HG03064 (cell line): Measurements from ENCODE around the gene DLG4.

Experiments used
- ATAC-seq: cut with Tn5 transposase; IDR thresholded peaks from one replicate; pipeline ENCODE4 v1.9.1; 2021; ENCODE audit warnings: low read depth; ENCODE audit not compliant: unreplicated experiment

Gene DLG4

DNA sequence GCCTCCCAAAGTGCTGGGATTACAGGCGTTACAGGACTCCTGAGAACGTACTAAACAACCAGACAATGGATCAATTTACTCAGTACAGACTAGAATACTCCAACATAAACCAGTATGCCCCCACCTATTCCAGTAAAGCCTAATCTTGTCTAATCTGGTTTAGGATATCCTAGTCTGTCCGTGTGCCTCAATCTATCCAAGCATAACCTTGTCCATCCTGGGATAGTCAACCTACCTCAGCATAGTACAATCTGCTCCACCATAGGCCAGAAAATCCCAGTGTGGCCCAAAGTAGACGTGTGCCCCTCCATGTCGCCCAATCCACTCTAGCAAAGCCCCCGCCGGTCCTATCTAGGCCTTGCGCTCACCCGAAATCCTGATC lies 14.1 kb upstream of the DLG4 start:
- no peak for ATAC-seq

DNA sequence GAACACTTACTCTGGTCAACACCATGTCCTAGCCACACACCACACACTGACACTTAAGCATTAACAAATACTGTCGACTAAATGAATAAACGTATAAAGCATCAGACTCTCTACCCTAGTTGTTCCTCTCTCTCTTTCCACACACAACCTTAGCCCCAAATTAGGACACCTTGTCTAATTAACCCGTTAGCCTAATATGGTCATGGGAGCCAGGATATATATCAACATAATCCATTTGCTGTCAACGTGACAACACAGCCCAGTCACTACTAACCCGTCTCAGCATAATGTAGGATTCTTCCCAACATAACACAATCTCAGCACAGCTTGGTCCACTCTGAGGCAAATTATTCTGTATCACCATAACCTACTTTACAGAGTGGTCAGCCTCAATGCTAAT lies 12.5 kb upstream of the DLG4 start:
- no peak for ATAC-seq

DNA sequence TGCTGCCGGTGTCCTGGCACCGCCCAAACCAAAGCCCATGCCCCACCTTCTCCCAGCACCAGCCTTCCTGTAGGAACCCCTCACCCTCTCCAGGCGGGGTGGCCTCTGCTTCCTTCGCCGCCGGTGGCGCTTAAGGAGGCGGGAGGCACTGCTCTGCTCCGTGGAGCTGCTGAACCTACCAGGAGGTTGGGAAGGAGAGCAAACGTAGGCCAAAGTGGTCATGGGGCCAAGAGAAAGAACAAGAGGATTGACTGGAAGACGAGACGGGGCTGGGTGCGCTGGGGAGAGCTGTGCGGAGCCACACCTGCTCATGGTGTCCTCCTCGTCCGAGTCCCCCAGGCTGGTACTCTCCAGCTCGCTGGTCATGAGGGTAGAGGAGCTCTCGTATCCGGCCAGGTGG lies 9.9 kb upstream of the DLG4 start:
- ATAC-seq, result no peak

DNA sequence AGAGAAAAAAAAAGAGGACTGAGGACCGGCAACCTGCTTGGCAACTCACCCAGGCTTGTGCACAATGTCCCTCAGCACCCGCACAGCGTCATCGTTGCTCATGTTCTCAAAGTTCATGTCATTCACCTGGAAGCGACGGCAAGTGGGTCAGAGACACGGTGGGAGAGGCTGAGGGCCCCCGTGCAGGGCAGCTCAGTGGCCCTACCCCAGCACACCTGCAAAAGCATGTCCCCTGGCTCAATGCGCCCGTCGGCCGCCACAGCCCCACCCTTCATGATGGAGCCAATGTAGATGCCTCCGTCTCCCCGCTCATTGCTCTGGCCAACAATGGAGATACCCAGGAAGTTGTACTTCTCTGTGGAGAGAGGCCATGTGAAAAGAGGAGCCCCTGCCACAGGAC lies 9.3 kb upstream of the DLG4 start:
- no peak for ATAC-seq

GRCh38 chr17:7226721-7227710 lies 7.4 kb upstream of the DLG4 start:
- no peak for ATAC-seq

- ATAC-seq, result no peak
Measured at GRCh38 chr17:7225711-7226331, 6.2 kb upstream of the DLG4 start.

- ATAC-seq, result no peak
Measured at GRCh38 chr17:7224661-7225111, 5.0 kb upstream of the DLG4 start.

DNA sequence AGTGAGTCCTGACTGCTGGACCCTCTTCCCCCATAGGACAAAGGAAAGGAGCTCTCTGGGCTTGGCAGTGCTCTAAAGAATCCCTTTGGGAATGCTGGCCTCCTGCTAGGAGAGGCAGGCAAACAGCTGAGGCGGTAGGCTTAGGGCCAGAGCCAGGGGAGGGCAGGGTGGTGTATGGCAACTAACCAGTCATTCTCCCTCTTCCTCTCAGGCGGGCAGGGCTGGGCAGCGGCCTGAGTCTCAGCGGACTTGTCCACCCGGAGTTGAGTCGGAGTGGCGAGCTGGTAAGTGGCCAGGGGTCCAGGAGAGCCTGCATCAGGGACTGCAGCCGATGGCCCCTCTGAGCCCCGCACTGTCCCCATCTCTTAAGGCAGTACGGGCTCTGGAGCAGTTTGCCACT lies 4.5 kb upstream of the DLG4 start:
- ATAC-seq, result no peak

DNA sequence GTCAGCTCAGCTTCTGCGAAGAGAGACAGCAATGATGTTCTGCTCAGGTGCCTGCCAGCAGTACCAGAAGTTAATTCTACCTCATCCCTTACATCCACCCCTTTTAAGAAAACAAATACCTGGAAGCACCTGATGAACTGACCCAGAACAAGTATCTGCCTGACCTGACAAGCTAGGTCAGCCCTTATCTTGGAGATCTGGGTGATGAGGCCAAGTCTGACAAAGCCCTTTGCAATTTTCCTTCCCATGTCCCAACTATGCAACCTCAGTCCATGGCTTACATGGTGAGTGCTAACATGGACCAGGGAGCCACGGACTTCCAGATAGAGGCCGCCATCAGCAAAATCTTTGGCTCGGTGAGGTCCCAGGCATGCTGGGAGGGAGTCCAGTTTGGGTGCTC lies 3.7 kb upstream of the DLG4 start:
- no peak for ATAC-seq

- no peak for ATAC-seq
Measured at GRCh38 chr17:7222972-7223292, 3.3 kb upstream of the DLG4 start.

DNA sequence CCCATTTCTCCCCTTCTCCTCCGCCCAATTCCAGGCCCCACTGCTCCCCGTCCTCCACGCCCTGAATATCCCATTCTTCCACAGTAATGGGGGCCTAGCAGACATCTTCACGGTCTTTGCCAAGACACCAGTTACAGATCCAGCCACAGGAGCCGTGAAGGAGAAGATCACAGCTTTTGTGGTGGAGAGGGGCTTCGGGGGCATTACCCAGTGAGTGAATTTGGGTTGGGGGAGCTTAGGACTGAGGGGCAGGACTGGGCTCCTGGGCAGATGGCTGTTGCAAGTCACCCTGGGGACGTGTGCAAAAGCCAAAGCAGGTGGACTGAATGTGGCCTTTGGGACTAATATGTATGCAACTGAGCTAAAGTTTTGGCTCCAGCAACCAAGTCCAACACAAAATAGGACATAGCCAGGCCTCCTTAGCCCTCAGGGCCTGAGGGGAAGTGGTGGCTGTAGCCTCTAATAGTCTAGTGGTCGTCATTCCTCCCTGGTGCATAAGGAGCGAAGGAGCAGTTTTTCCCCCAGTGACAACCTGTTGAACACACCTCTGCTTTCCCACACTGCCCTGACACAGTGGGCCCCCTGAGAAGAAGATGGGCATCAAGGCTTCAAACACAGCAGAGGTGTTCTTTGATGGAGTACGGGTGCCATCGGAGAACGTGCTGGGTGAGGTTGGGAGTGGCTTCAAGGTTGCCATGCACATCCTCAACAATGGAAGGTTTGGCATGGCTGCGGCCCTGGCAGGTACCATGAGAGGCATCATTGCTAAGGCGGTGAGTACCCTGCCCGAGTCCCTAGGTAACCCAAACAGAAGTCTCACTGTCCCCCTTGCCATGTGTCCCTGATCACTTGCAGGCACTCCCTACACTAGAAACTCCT lies 2.7 kb upstream of the DLG4 start:
- ATAC-seq, result no peak

DNA sequence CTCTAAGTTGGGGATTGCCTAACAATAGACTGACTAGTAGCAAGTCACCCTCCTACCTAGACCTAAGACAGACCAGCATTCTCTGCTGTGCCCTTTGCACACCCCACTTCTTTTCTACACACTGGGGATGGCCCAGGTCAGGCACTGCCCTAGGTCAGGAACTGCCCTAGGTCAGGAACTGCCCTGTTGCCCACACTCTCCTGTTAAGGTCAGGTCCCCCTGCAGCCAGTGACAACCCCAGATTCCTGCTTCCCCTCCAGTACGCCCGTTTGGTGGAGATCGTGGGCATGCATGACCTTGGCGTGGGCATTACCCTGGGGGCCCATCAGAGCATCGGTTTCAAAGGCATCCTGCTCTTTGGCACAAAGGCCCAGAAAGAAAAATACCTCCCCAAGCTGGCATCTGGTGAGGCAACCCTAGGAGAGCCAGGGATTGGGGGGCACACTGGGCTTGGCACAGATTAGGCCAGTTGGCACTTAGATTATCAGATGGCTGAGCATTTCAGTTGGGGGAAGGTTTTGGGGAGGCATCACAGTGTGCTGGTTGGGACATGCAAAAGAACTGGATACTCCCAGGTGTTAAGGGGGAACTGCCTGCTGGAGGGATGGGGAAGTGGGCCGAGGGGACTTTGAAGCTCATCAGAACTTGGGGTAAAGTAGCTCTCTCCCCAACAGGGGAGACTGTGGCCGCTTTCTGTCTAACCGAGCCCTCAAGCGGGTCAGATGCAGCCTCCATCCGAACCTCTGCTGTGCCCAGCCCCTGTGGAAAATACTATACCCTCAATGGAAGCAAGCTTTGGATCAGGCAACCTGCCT lies 1.8 kb upstream of the DLG4 start:
- ATAC-seq, result no peak

GRCh38 chr17:7220593-7221277 lies 1.1 kb upstream of the DLG4 start:
- no peak for ATAC-seq

- ATAC-seq, result no peak
Measured at GRCh38 chr17:7219229-7219811, 316 bp downstream of the DLG4 start.

- no peak for ATAC-seq
Measured at GRCh38 chr17:7218758-7219157, 878 bp downstream of the DLG4 start.

DNA sequence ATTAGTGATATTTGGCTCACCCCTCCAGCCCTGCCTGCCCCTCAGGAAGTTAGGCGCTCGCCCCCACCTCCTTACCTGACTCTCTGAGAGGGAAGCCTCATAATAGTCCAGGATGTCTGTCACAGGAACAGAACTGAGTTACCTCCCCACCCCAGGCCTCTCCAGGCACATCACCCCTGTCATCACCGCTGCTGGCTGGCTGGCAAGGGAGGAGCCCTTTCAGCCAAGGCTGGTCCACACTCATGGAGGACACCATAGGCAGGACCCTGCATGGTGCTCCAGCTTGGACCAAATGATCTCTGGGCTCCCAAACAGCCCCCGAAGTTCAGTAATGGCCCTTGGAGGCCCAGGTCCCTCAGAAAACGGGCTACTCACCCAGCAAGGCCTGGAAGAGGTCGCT lies 1.5 kb downstream of the DLG4 start:
- ATAC-seq, result no peak

DNA sequence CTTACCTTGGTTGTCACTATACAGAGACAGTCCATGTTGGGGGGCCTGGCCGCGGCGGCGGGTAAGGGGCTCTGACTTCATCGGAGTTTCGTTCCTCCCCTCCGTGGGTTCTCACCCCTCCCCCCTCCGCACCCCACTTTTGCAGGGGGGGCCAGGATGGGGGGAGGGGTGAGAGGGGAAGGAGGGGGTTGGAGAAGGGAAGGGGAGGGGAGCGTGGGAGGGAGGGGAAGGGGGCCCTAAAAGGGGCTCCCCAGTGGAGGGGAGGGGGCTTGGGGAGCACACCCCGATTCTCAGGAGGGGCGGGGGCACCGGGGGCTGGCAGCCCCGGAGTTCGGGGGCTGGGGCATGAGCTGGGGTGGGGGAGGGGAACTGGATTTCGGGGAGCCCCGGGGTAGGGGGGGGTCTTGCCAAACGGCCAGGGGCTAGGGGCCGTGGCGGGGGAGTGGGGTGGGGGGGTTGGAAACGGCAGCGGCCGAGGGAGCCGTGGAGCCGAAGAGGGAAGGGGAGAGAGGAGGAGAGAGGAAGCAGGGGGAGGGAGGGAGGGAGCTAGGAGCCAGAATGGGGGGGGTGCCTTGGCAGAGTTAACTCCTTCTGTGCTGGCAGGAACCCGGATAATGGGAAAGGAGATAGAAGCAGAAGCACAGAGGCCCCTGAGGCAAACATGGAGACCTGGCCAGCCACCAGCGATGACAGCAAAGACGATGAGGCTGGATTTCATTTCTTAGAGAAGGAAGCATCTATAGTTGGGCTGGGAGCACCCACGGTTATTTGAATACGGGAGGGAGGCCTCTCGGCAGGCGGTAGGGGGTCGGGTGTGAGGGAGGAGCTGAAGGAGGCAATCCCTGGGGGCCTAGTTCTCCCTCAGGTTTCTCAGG lies 2.3 kb downstream of the DLG4 start:
- no peak for ATAC-seq
